ENCODE results near the gene FPGS.
"Not testable (repeated sequence)": the region's sequence is repeated elsewhere in the genome, so short reads cannot be mapped to it uniquely, and the experiment has no call there.

Gene FPGS

GRCh38 chr9:127778280-127779135 lies 24.2 kb upstream of the FPGS start, which contains the start of gene SH2D3C:
SH2D3C (minus strand) TSS chr9:127778666; CDS start chr9:127778627, 39 bp downstream.
- Mint-ChIP-seq H3K4me1 (ENCODE audit: low read depth) (peaks cover 76% of the 10 kb centered on the region), H3K9me3 (no peaks in the 10 kb centered on the region)

GRCh38 chr9:127779136-127779981 lies 23.3 kb upstream of the FPGS start:
- H3K27ac Mint-ChIP-seq, result peak overlapping the region; percentile 99
- H3K9me3 Mint-ChIP-seq, result no peaks in the 10 kb centered on the region
- H3K27me3 Mint-ChIP-seq, result no peaks in the 10 kb centered on the region
- peaks cover 78% of the 10 kb centered on the region for H3K4me1 Mint-ChIP-seq (ENCODE audit: low read depth)
- H3K36me3 Mint-ChIP-seq (ENCODE audit: low read depth), result peaks cover 7% of the 10 kb centered on the region
- H3K4me3 Mint-ChIP-seq, result peak overlapping the region; percentile 98

More at GRCh38 chr9:127778280-127779135, 24.2 kb upstream of the FPGS start, which contains the start of gene SH2D3C:
- peak within 1 kb of the TSS; percentile 98 for H3K4me3 Mint-ChIP-seq
- peak within 1 kb of the TSS; percentile 99 for H3K27ac Mint-ChIP-seq
- H3K36me3 Mint-ChIP-seq (ENCODE audit: low read depth), result peaks cover 12% of the 10 kb centered on the region
- no peaks in the 10 kb centered on the region for H3K27me3 Mint-ChIP-seq

- H3K9me3 Mint-ChIP-seq, result no peaks in the 10 kb centered on the region
- H3K4me1 Mint-ChIP-seq (ENCODE audit: low read depth), result peaks cover 83% of the 10 kb centered on the region
- H3K27me3 Mint-ChIP-seq, result no peaks in the 10 kb centered on the region
- H3K27ac Mint-ChIP-seq, result peak overlapping the region; percentile 99
- no peak overlapping the region for H3K4me3 Mint-ChIP-seq
- H3K36me3 Mint-ChIP-seq (ENCODE audit: low read depth), result peaks cover 5% of the 10 kb centered on the region
Observed at GRCh38 chr9:127780126-127780885, 22.4 kb upstream of the FPGS start.

GRCh38 chr9:127780909-127781308 lies 21.8 kb upstream of the FPGS start:
- H3K4me3 Mint-ChIP-seq; H3K27me3 Mint-ChIP-seq; H3K9me3 Mint-ChIP-seq; H3K36me3 Mint-ChIP-seq (ENCODE audit: low read depth): not testable (repeated sequence)
- Mint-ChIP-seq H3K27ac (peak overlapping the region; percentile 99), H3K4me1 (ENCODE audit: low read depth) (peaks cover 81% of the 10 kb centered on the region)

GRCh38 chr9:127781806-127782205 lies 20.9 kb upstream of the FPGS start:
- Mint-ChIP-seq H3K9me3 (no peaks in the 10 kb centered on the region), H3K27me3 (no peaks in the 10 kb centered on the region), H3K4me3 (no peak overlapping the region), H3K4me1 (ENCODE audit: low read depth) (peaks cover 77% of the 10 kb centered on the region), H3K36me3 (ENCODE audit: low read depth) (peaks cover 10% of the 10 kb centered on the region), H3K27ac (peak overlapping the region; percentile 80)

GRCh38 chr9:127783111-127784008 lies 19.3 kb upstream of the FPGS start:
- peaks cover 81% of the 10 kb centered on the region for H3K4me1 Mint-ChIP-seq (ENCODE audit: low read depth)
- peak overlapping the region; percentile 73 for H3K4me3 Mint-ChIP-seq
- H3K36me3 Mint-ChIP-seq (ENCODE audit: low read depth), result peaks cover 17% of the 10 kb centered on the region
- H3K27me3 Mint-ChIP-seq, result no peaks in the 10 kb centered on the region
- H3K27ac Mint-ChIP-seq, result peak overlapping the region; percentile 93
- no peaks in the 10 kb centered on the region for H3K9me3 Mint-ChIP-seq

- H3K27me3 Mint-ChIP-seq, result no peaks in the 10 kb centered on the region
- peaks cover 35% of the 10 kb centered on the region for H3K36me3 Mint-ChIP-seq (ENCODE audit: low read depth)
- H3K4me1 Mint-ChIP-seq (ENCODE audit: low read depth), result peaks cover 78% of the 10 kb centered on the region
- peak overlapping the region; percentile 97 for H3K4me3 Mint-ChIP-seq
- H3K9me3 Mint-ChIP-seq, result no peaks in the 10 kb centered on the region
- H3K27ac Mint-ChIP-seq, result peak overlapping the region; percentile 93
Observed at GRCh38 chr9:127785023-127785932, 17.4 kb upstream of the FPGS start.

- no peaks in the 10 kb centered on the region for H3K27me3 Mint-ChIP-seq
- H3K27ac Mint-ChIP-seq, result peak within 1 kb of the TSS; percentile 93
- peaks cover 43% of the 10 kb centered on the region for H3K36me3 Mint-ChIP-seq (ENCODE audit: low read depth)
- no peaks in the 10 kb centered on the region for H3K9me3 Mint-ChIP-seq
- H3K4me1 Mint-ChIP-seq (ENCODE audit: low read depth), result peaks cover 77% of the 10 kb centered on the region
- H3K4me3 Mint-ChIP-seq, result peak within 1 kb of the TSS; percentile 97
Observed at GRCh38 chr9:127785933-127786772, 16.5 kb upstream of the FPGS start, which contains the start of gene CDK9. CDK9 (plus strand) TSS chr9:127786034; CDS start chr9:127786149, 115 bp downstream.

- Mint-ChIP-seq H3K4me1 (ENCODE audit: low read depth) (peaks cover 72% of the 10 kb centered on the region), H3K9me3 (no peaks in the 10 kb centered on the region)
Observed at GRCh38 chr9:127786773-127787104, 15.9 kb upstream of the FPGS start.

GRCh38 chr9:127788337-127789011 lies 14.2 kb upstream of the FPGS start:
- Mint-ChIP-seq H3K36me3 (ENCODE audit: low read depth) (peaks cover 59% of the 10 kb centered on the region), H3K27ac (peak overlapping the region; percentile 87), H3K27me3 (no peaks in the 10 kb centered on the region), H3K4me3 (peak overlapping the region; percentile 51), H3K9me3 (no peaks in the 10 kb centered on the region), H3K4me1 (ENCODE audit: low read depth) (peaks cover 62% of the 10 kb centered on the region)

More at GRCh38 chr9:127786773-127787104, 15.9 kb upstream of the FPGS start:
- peak overlapping the region; percentile 89 for H3K27ac Mint-ChIP-seq
- peak overlapping the region; percentile 97 for H3K4me3 Mint-ChIP-seq
- no peaks in the 10 kb centered on the region for H3K27me3 Mint-ChIP-seq
- H3K36me3 Mint-ChIP-seq (ENCODE audit: low read depth), result peaks cover 49% of the 10 kb centered on the region

- no peaks in the 10 kb centered on the region for H3K9me3 Mint-ChIP-seq
- peaks cover 59% of the 10 kb centered on the region for H3K36me3 Mint-ChIP-seq (ENCODE audit: low read depth)
- H3K4me3 Mint-ChIP-seq, result no peak overlapping the region
- H3K27ac Mint-ChIP-seq, result peak overlapping the region; percentile 87
- no peaks in the 10 kb centered on the region for H3K27me3 Mint-ChIP-seq
- H3K4me1 Mint-ChIP-seq (ENCODE audit: low read depth), result peaks cover 55% of the 10 kb centered on the region
Observed at GRCh38 chr9:127789179-127789578, 13.5 kb upstream of the FPGS start.

All from stimulated activated naive CD8-positive, alpha-beta T cell treated with anti-CD3 and anti-CD28 coated beads, Interleukin-15, Interleukin-2, amounts not matched to agents 100 ng/mL and 50 ng/mL, for 24 hours (primary cell).